Measurements from ENCODE around the gene LRRN4. TPM values are rescaled to one million over a fixed set of nuclear protein-coding genes. Genes with fewer than 3 reads are reported as not detected.

The LRRN4 gene
- total and polyA plus RNA-seq, 9 donors = 0.15 to 72.5 (median 0.56) TPM

DNA sequence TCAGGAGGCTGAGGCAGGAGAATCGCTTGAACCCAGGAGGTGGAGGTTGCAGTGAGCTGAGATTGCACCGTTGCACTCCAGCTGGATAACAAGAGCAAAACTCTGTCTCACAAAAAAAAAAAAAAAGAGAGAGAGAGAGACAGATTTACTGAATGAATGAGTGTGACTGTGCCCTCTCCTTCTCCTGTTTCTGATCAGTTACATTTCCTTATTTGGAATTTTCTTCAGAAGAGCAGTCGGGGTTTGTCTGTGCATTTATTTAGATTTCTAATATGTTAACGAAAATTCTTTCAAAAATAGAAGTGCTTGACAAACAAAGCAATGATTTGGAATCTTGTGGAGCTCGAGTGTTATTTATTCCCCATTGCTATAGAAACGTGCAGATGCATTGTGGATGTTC is 6.4 kb upstream of the LRRN4 start:
- no peaks in the 10 kb centered on the region for H3K4me1 ChIP-seq (ENCODE audit: insufficient read depth)
- WGBS, 3 donors = 35 to 45% (median 40%) methylated on average over 6 of the region's 6 CpGs
- no peaks in the 10 kb centered on the region for H3K27me3 ChIP-seq
- no peak overlapping the region for H3K27ac ChIP-seq
- H3K9me3 ChIP-seq = no peaks in the 10 kb centered on the region
- no peak overlapping the region for H3K4me3 ChIP-seq
- no peak for TF ChIP-seq POLR2A (IDR thresholded peaks at IDR 0.05)
- no peak for TF ChIP-seq CTCF (IDR thresholded peaks at IDR 0.05)
- no peak for TF ChIP-seq EP300 (IDR thresholded peaks at IDR 0.05)
- no peaks in the 10 kb centered on the region for H3K36me3 ChIP-seq
- intact Hi-C loops (cut with DNase I) = no loop called here
- DNase-seq = no peak

GRCh38 chr20:6058684-6059295 is 4.9 kb upstream of the LRRN4 start:
- WGBS, 3 donors = 33 to 40% (median 39%) methylated on average over 7 of the region's 7 CpGs
- Histone ChIP-seq H3K27me3 (no peaks in the 10 kb centered on the region), H3K4me1 (ENCODE audit: insufficient read depth) (no peaks in the 10 kb centered on the region), H3K27ac (no peak overlapping the region), H3K9me3 (no peaks in the 10 kb centered on the region), H3K36me3 (no peaks in the 10 kb centered on the region), H3K4me3 (no peak overlapping the region)
- intact Hi-C loops (cut with DNase I) = no loop called here
- DNase-seq = no peak
- TF ChIP-seq POLR2A (IDR thresholded peaks at IDR 0.05) (no peak), EP300 (IDR thresholded peaks at IDR 0.05) (no peak), CTCF (IDR thresholded peaks at IDR 0.05) (no peak)

DNA sequence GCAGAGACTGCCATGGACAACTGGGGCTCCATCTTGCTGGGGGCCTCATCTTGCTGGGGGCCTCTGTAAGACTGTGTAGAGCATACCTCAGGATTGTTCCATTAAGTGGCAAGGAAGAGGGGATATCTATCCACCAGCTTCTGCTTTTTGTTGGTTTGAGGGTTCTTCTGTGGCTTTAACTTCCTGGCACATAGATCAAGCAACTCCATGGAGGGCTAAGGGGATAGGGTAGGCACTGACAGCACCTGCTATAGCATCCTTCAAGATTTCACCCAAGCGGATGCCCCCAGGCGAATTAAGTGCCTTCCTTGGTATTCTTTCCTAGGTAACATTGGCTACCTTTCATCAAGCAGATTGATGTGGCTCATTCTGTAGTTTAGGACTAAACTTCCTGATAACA is 3.8 kb upstream of the LRRN4 start:
- 84 to 90% (median 84%) methylated on average over 2 of the region's 2 CpGs for WGBS, 3 donors
- TF ChIP-seq CTCF (IDR thresholded peaks at IDR 0.05) (no peak), EP300 (IDR thresholded peaks at IDR 0.05) (no peak), POLR2A (IDR thresholded peaks at IDR 0.05) (no peak)
- H3K27me3 ChIP-seq = no peaks in the 10 kb centered on the region

GRCh38 chr20:6057139-6057538 is 3.3 kb upstream of the LRRN4 start:
- Histone ChIP-seq H3K27ac (no peak overlapping the region), H3K4me3 (no peak overlapping the region), H3K36me3 (no peaks in the 10 kb centered on the region), H3K4me1 (ENCODE audit: insufficient read depth) (no peaks in the 10 kb centered on the region), H3K9me3 (no peaks in the 10 kb centered on the region), H3K27me3 (no peaks in the 10 kb centered on the region)
- 96 to 98% (median 98%) methylated on average over 2 of the region's 2 CpGs for WGBS, 3 donors
- intact Hi-C loops (cut with DNase I) = no loop called here
- no peak for DNase-seq
- TF ChIP-seq CTCF (IDR thresholded peaks at IDR 0.05) (no peak), EP300 (IDR thresholded peaks at IDR 0.05) (no peak), POLR2A (IDR thresholded peaks at IDR 0.05) (no peak)

More for the DNA sequence above, 3.8 kb upstream of the LRRN4 start:
- Histone ChIP-seq H3K36me3 (no peaks in the 10 kb centered on the region), H3K27ac (no peak overlapping the region), H3K9me3 (no peaks in the 10 kb centered on the region), H3K4me1 (ENCODE audit: insufficient read depth) (no peaks in the 10 kb centered on the region), H3K4me3 (no peak overlapping the region)
- intact Hi-C loops (cut with DNase I) = no loop called here
- no peak for DNase-seq

Measured in ovary (tissue), 9 donors.